ENCODE measurements around the gene AKT1.
"Not testable (repeated sequence)": the region's sequence is repeated elsewhere in the genome, so short reads cannot be mapped to it uniquely, and the experiment has no call there.

Gene AKT1

DNA sequence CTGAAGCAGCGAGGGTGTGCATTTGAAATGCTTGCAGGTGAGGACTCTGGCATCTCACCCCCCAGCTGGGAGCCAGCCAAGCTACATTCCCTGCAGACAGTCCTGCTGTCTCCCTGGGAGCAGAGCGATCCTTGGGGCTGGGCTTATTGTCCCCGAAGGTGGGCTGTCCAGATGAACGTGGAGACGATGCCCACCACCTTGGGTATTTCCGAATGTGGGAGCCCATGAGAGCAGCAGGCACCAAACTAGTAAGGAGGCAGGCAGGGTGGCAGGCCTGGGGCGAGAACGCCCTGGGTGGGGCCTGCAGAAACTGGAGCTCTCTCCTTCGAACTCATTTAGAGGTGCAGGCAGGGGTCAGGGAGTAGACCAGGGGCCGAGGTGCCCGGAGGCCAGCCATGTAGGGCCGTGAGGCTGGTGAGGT, 23.8 kb upstream of the AKT1 start:
- H3K4me3 ChIP-seq (ENCODE audit: low read depth, low read length) = no peak overlapping the region
- no peak for DNase-seq (ENCODE audit: low read depth, low spot score)
- TF ChIP-seq, protein P1, sequence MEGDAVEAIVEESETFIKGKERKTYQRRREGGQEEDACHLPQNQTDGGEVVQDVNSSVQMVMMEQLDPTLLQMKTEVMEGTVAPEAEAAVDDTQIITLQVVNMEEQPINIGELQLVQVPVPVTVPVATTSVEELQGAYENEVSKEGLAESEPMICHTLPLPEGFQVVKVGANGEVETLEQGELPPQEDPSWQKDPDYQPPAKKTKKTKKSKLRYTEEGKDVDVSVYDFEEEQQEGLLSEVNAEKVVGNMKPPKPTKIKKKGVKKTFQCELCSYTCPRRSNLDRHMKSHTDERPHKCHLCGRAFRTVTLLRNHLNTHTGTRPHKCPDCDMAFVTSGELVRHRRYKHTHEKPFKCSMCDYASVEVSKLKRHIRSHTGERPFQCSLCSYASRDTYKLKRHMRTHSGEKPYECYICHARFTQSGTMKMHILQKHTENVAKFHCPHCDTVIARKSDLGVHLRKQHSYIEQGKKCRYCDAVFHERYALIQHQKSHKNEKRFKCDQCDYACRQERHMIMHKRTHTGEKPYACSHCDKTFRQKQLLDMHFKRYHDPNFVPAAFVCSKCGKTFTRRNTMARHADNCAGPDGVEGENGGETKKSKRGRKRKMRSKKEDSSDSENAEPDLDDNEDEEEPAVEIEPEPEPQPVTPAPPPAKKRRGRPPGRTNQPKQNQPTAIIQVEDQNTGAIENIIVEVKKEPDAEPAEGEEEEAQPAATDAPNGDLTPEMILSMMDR (IDR thresholded peaks at IDR 0.05; ENCODE audit: insufficient read depth, low read length, missing control alignments) = no peak
- CTCF ChIA-PET = interaction anchor here (1.0 to 4.1 kb wide), 4 partner anchors 19 to 66 kb away, joined by 3 to 18 read pairs (median 4); partner anchors contain the start of gene ZBTB42
- POLR2A ChIA-PET = interaction anchor here (1.6 kb wide), 1 partner anchor 25 kb away, joined by 3 read pairs; no protein-coding TSS in a partner anchor

DNA sequence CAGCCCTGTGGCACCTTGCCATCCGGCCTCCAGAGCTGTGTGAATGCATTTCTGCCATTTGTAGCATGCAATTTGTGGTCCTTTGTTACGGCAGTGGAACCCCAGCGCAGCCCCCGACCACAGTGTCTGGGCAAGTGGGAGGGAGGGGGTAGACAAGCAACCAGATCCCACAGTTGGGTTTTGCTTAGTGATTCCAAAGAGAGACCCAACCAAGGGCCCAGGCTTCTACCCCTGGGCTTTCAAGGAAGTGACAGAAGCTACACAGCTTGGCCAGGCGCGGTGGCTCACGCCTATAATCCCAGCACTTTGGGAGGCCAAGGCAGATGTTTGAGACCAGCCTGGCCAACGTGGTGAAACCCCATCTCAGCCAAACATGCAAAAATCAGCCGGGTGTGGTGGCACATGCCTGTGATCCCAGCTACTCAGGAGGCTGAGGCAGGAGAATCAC, 23.2 kb upstream of the AKT1 start:
- no peak overlapping the region for H3K4me3 ChIP-seq (ENCODE audit: low read depth, low read length)
- DNase-seq (ENCODE audit: low read depth, low spot score) = no peak
- TF ChIP-seq, protein P1 (IDR thresholded peaks at IDR 0.05; ENCODE audit: insufficient read depth, low read length, missing control alignments) = no peak
- ChIA-PET CTCF (interaction anchor here (0.8 to 1.2 kb wide), 3 partner anchors 8 to 65 kb away, joined by 3 to 5 read pairs (median 4); no protein-coding TSS in a partner anchor), POLR2A (interaction anchor here (1.6 kb wide), 1 partner anchor 24 kb away, joined by 3 read pairs; no protein-coding TSS in a partner anchor)

DNA sequence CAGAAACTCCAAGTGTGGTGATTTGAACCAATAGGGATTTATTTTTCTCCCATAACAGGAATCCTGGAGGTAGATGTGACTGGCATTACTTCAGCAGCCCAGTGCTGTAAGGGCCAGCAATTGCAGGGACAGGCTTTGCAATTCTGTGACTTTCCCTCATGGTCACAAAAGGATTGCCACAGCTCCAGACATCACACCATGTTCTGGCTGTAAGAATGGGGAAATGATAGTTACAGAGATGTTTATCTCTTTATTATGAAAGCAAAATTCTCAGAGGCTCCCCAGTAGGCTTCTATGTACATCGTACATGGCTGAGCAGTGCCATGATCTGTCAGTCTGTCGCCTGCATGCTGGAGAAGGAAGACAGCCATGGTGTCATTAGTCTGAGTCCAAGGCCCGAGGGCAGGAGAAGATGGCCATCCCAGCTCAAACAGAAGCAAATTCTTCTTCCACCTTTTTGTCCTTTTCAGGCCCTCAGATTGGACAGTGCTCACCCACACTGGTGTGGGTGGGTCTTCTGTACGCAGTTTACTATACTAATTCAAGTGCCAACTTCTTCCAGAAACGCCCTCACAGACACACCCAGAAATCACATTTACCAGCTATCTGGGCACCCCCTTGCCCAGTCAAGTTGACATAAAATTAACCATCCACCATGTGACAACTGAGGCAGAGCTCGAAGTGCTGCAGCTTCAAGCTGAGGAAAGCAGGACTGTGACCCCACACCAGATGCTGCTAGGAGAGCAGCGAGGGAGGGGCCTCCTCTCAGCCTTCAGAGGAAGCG, 22.6 kb upstream of the AKT1 start:
- no peak overlapping the region for H3K4me3 ChIP-seq (ENCODE audit: low read depth, low read length)
- CTCF ChIA-PET = interaction anchor here (0.8 to 1.0 kb wide), 2 partner anchors 9 to 64 kb away, joined by 3 to 5 read pairs; no protein-coding TSS in a partner anchor
- POLR2A ChIA-PET = interaction anchor here (1.6 kb wide), 1 partner anchor 24 kb away, joined by 3 read pairs; no protein-coding TSS in a partner anchor
- no peak for DNase-seq (ENCODE audit: low read depth, low spot score)
- TF ChIP-seq, protein P1 (IDR thresholded peaks at IDR 0.05; ENCODE audit: insufficient read depth, low read length, missing control alignments) = no peak

GRCh38 chr14:104816616-104816884, 21.0 kb upstream of the AKT1 start:
- TF ChIP-seq, protein P1 (IDR thresholded peaks at IDR 0.05; ENCODE audit: insufficient read depth, low read length, missing control alignments) = no peak
- peak overlapping the region; percentile 89 for H3K4me3 ChIP-seq (ENCODE audit: low read depth, low read length)
- ChIA-PET CTCF (interaction anchor here (0.9 kb wide), 1 partner anchor 47 kb away, joined by 3 read pairs; no protein-coding TSS in a partner anchor), POLR2A (no interaction called here)
- DNase-seq (ENCODE audit: low read depth, low spot score) = no peak

DNA sequence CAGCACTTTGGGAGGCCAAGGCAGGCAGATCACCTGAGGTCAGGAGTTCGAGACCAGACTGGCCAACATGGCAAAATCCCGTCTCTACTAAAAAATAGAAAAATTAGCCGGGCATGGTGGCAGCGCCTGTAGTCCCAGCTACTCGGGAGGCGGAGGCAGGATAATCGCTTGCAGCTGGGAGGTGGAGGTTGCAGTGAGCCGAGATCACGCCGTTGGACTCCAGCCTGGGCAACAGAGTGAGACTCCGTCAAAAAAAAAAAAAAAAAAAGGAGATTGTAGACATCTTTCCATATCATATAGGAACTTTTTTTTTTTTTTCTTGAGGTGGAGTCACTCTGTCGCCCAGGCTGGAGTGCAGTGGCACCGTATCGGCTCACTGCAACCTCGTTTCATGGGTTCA, 19.2 kb upstream of the AKT1 start:
- H3K4me3 ChIP-seq (ENCODE audit: low read depth, low read length) = peak overlapping the region; percentile 89
- DNase-seq (ENCODE audit: low read depth, low spot score); POLR2A ChIA-PET; CTCF ChIA-PET: not testable (repeated sequence)

- TF ChIP-seq, protein P1 (IDR thresholded peaks at IDR 0.05; ENCODE audit: insufficient read depth, low read length, missing control alignments) = no peak
- ChIA-PET CTCF (interaction anchor here (0.8 to 1.0 kb wide), 3 partner anchors 11 to 43 kb away, joined by 3 to 4 read pairs (median 3); no protein-coding TSS in a partner anchor), POLR2A (no interaction called here)
- no peak overlapping the region for H3K4me3 ChIP-seq (ENCODE audit: low read depth, low read length)
- DNase-seq (ENCODE audit: low read depth, low spot score) = no peak
Measured at GRCh38 chr14:104813286-104813685, 17.7 kb upstream of the AKT1 start.

All from AG04449 (cell line).